GM12878 (cell line): ENCODE results near the gene PROZ. TPM values are rescaled to one million over a fixed set of nuclear protein-coding genes. Genes with fewer than 3 reads are reported as not detected.

ENCODE experiments used
- ATAC-seq: fragments of 200-7000 bp; cut with Tn5 transposase; 3 replicates; pipeline ENCODE4 v1.9.1; 2020; ENCODE audit warnings: mild to moderate bottlenecking, moderate library complexity
- BruUV-seq: library from RNA; stranded (reverse); fragments of 400-500 nt; replicated peaks from 2 replicates; lab custom pipeline; 2021; lab: Mats Ljungman, UMichigan
- CTCF ChIA-PET: fragments of 300-600 bp; sonication (Branson Sonifier 250); formaldehyde crosslinking; extraction: SDS; loops from one replicate; lab custom pipeline; 2021; ENCODE audit warnings: inconsistent platforms; lab: Yijun Ruan, JAX
- POLR2A ChIA-PET: fragments of 350-600 bp; formaldehyde crosslinking; extraction: SDS; loops from one replicate; lab custom pipeline; 2021; ENCODE audit warnings: inconsistent platforms; lab: Charles Lee
- RAD21 ChIA-PET: fragments of 300-600 bp; sonication (Branson Sonifier 250); formaldehyde crosslinking; loops from one replicate; lab custom pipeline; 2023; ENCODE audit warnings: antibody characterized with exemption; ENCODE audit not compliant: unreplicated experiment; lab: Charles Lee
- SMC1A ChIA-PET: fragments of 300-600 bp; sonication (Branson Sonifier 250); formaldehyde crosslinking; loops from one replicate; lab custom pipeline; 2023; ENCODE audit not compliant: unreplicated experiment, uncharacterized antibody; lab: Charles Lee
- DNase-seq: peaks from one replicate; pipeline ENCODE4 v3.0.0-alpha.2; 2011; ENCODE audit warnings: low read depth, low spot score
- FAIRE-seq: peaks from 3 replicates; lab custom pipeline; 2011; peaks lifted over from hg19 to GRCh38; lab: Jason Lieb, UNC
- H2AFZ ChIP-seq: 2 replicates; pipeline ENCODE4 v1.6.0; 2011; ENCODE audit warnings: low read depth, low read length, control low read depth; ENCODE audit not compliant: control insufficient read depth
- H3K27ac ChIP-seq: 2 replicates; pipeline ENCODE4 v1.5.1; 2011; ENCODE audit warnings: control low read depth; ENCODE audit not compliant: control insufficient read depth, insufficient read depth
- H3K27me3 ChIP-seq, 2 experiments: replicated peaks in 1 of 2; 2 replicates each; pipeline versions ENCODE4 v1.6.0 to v1.6.1; 2011; ENCODE audit warnings: low read length in 1 of 2; ENCODE audit not compliant: control insufficient read depth in 2 of 2, insufficient read depth in 2 of 2
- H3K36me3 ChIP-seq, 2 experiments: 2 replicates each; pipeline ENCODE4 v1.5.1; 2011; ENCODE audit warnings: low read length in 1 of 2; ENCODE audit not compliant: control insufficient read depth in 2 of 2, insufficient read depth in 2 of 2
- H3K4me1 ChIP-seq: 2 replicates; pipeline ENCODE4 v1.6.1; 2011; ENCODE audit warnings: mild to moderate bottlenecking, low read length, moderate library complexity, mixed read lengths; ENCODE audit not compliant: control insufficient read depth, insufficient read depth
- H3K4me2 ChIP-seq: 2 replicates; pipeline ENCODE4 v1.6.0; 2011; ENCODE audit warnings: control low read depth; ENCODE audit not compliant: control insufficient read depth, insufficient read depth
- H3K4me3 ChIP-seq: fragments of 200-600 bp; sonication (generic); 2 replicates; pipeline ENCODE4 v1.5.1; 2016
- H3K79me2 ChIP-seq: 2 replicates; pipeline ENCODE4 v1.6.0; 2011; ENCODE audit warnings: low read length; ENCODE audit not compliant: control insufficient read depth, insufficient read depth
- H3K9ac ChIP-seq: 2 replicates; pipeline ENCODE4 v1.8.0; 2011; ENCODE audit warnings: low read length, control low read depth, mixed read lengths; ENCODE audit not compliant: control insufficient read depth, insufficient read depth
- H3K9me3 ChIP-seq: replicated peaks from 3 replicates; pipeline ENCODE4 v1.5.1; 2011; ENCODE audit warnings: mild to moderate bottlenecking, low read length; ENCODE audit not compliant: control insufficient read depth, insufficient read depth
- H4K20me1 ChIP-seq: 2 replicates; pipeline ENCODE4 v1.6.0; 2011; ENCODE audit not compliant: control insufficient read depth, insufficient read depth
- PML ChIP-seq: IDR thresholded peaks from 2 replicates; pipeline ENCODE4 v1.6.1; 2012; ENCODE audit warnings: low read length, inconsistent platforms
- YBX1 ChIP-seq: fragments of 450-650 bp; IDR thresholded peaks from 2 replicates; pipeline ENCODE4 v1.6.1; 2016; ENCODE audit warnings: antibody characterized with exemption
- ZBTB33 ChIP-seq: fragments of 450-650 bp; IDR thresholded peaks from 2 replicates; pipeline ENCODE4 v1.6.1; 2017; ENCODE audit warnings: mild to moderate bottlenecking
- ZBTB40 ChIP-seq: fragments of 450-650 bp; IDR thresholded peaks from 2 replicates; pipeline ENCODE4 v1.6.1; 2016; ENCODE audit warnings: mild to moderate bottlenecking, moderate library complexity, borderline replicate concordance
- WGBS: methylation state at CpG from one replicate; pipeline ENCODE4 v1.1.6; 2016; ENCODE audit warnings: low lambda C conversion rate; ENCODE audit not compliant: insufficient replicate concordance, insufficient coverage; ENCODE audit errors: missing lambda C conversion rate; 5-methylcytosine and 5-hydroxymethylcytosine counted together
- in situ Hi-C: fragments of 300-500 bp; cut with MboI; formaldehyde crosslinking; loops from 9 replicates; pipeline ENCODE4 v1.14.3; 2018; ENCODE audit warnings: mixed read lengths
- intact Hi-C: fragments of 100-400 bp; cut with micrococcal nuclease; formaldehyde crosslinking; loops from one replicate; pipeline ENCODE4 v1.14.2; 2022; ENCODE audit not compliant: unreplicated experiment
- polyA plus RNA-seq, 11 experiments: library from polyadenylated mRNA; depleted of rRNA in 4 of 11; unstranded in 6 of 11; stranded (reverse) in 5 of 11; fragments of >200 nt; fragmentation: Nextera tagmentation in 4 of 11; fragmentation: Illumina TruSeq in 1 of 11; extraction: Ambion mirVana in 4 of 11; extraction: Trizol in 1 of 11; gene quantifications; 1 replicate in 1 of 11; 2 replicates in 10 of 11; pipeline versions ENCODE4 v1.2.1 to v1.2.3, GENCODE V29; 2011 to 2016; ENCODE audit warnings: inconsistent platforms in 2 of 11, missing spikeins in 2 of 11, low read depth in 1 of 11
- total RNA-seq, 4 experiments: library from RNA; depleted of rRNA in 3 of 4; stranded (reverse); fragments of >200 nt in 3 of 4; fragmentation: Illumina TruSeq in 1 of 4; extraction: Trizol in 1 of 4; gene quantifications; 2 replicates each; pipeline versions ENCODE4 v1.2.1 to v1.2.3, GENCODE V29; 2013 to 2021

PROZ gene
- total and polyA plus RNA-seq, 10 of the 15 experiments (the other 5 are each of a cell fraction or from before 2014, with no cell fraction given), result 0.07 to 0.24 (median 0.21) TPM; not detected in 7

DNA sequence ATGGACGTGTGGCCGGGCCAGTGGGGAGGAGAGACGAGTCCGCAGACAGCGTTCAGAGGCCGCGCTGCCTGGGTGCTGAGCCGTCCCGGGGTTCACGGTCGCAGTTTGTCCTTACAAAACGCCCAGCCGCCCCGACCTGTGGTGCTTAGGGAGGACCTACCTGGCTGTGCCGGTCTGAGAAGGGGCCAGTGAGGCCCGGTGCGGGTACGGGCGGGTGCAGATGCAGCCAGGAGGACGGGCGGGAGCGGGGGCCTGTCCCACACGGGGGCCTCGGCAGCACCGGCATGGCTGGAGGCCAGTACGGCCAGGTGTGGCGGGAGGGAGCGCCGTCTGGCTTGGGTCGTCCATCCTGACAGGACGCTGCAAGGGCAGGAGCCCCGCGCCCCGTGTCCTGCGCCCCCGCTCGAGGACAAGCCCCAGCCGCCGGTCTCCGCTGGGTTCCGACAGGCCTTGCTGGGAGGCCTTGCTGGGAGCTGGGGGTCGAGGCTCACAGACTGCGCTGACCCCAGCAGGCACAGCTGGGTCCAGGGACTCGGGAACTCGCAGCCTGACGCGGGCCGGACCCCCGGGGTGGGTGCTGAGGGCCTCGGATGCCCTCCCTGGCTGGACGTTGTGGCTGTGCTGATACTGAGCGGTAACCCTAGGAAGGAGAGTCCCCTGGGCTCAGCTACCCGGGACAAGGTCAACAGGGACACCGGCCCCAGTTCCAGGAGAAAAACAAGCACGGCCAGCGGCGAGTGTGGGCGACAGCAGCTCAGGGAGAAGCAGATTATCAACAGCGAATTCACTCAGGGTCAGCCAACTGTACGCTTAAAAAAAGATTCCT lies 5.3 kb upstream of the PROZ start:
- H3K27me3 ChIP-seq, result peaks cover 0 to 5% of the 10 kb centered on the region in 2 experiments; a peak in 3 of 4 replicates
- peak overlapping the region; percentile 90 for H2AFZ ChIP-seq
- ATAC-seq (peak; percentile 61), FAIRE-seq (no peak), DNase-seq (no peak)
- peak overlapping the region; percentile 48; the same call in 1 of the 2 replicates for H3K9ac ChIP-seq
- TF ChIP-seq ZBTB33 (no peak), YBX1 (no peak), ZBTB40 (peak; percentile 50), PML (no peak)
- H3K79me2 ChIP-seq, result no peaks in the 10 kb centered on the region
- in situ Hi-C loops, result no loop called here
- WGBS, result 36% methylated on average over 48 of the region's 60 CpGs
- no peak overlapping the region for H3K27ac ChIP-seq
- H3K4me3 ChIP-seq, result peak overlapping the region; percentile 46
- ChIA-PET SMC1A (no interaction called here), CTCF (no interaction called here), RAD21 (no interaction called here), POLR2A (no interaction called here)
- H3K9me3 ChIP-seq, result peaks cover 6% of the 10 kb centered on the region; the same call in 1 of the 3 replicates
- H3K4me1 ChIP-seq, result peaks cover 8% of the 10 kb centered on the region
- peak overlapping the region; percentile 78 for H3K4me2 ChIP-seq
- H4K20me1 ChIP-seq, result no peaks in the 10 kb centered on the region
- intact Hi-C loops, result loop anchor here (5.0 kb wide), 1 partner anchor 54 kb away; the partner anchor contains the start of genes CUL4A and PCID2
- no peaks in the 10 kb centered on the region for H3K36me3 ChIP-seq
- BruUV-seq, result no TSS peak
